GM12874 (cell line): ENCODE data around the gene CAPN8.
A peak's percentile ranks its signal among the peaks of the same experiment; 100 is the strongest.

ENCODE experiments used
- CTCF ChIP-seq: IDR thresholded peaks from 2 replicates; pipeline ENCODE4 v1.5.1; 2011; ENCODE audit warnings: low read depth, mild to moderate bottlenecking, control low read depth, low read length, moderate library complexity; ENCODE audit not compliant: insufficient read depth

The CAPN8 gene

GRCh38 chr1:223538981-223539380, 126.5 kb downstream of the CAPN8 start:
- TF ChIP-seq CTCF, result no peak

GRCh38 chr1:223535319-223535718, 130.2 kb downstream of the CAPN8 start:
- no peak for TF ChIP-seq CTCF

- no peak for TF ChIP-seq CTCF
Observed at GRCh38 chr1:223534677-223535076, 130.8 kb downstream of the CAPN8 start.

GRCh38 chr1:223533708-223534107, 131.8 kb downstream of the CAPN8 start:
- TF ChIP-seq CTCF, result no peak

GRCh38 chr1:223531742-223532341, 133.7 kb downstream of the CAPN8 start:
- peak; percentile 92 for TF ChIP-seq CTCF

GRCh38 chr1:223525957-223526356, 139.5 kb downstream of the CAPN8 start:
- TF ChIP-seq CTCF, result no peak

- TF ChIP-seq CTCF, result no peak
Observed at GRCh38 chr1:223525546-223525945, 140.0 kb downstream of the CAPN8 start.

- TF ChIP-seq CTCF, result no peak
Observed at GRCh38 chr1:223524930-223525451, 140.5 kb downstream of the CAPN8 start.
